Neutrophil (primary cell): ENCODE results near the gene GRIN2A.

Experiments used
- H3K27ac ChIP-seq: fragments of 200-600 bp; sonication (generic); 2 replicates; pipeline ENCODE4 v1.5.1; 2016; ENCODE audit warnings: mild to moderate bottlenecking, moderate library complexity
- H3K27me3 ChIP-seq: fragments of 200-600 bp; sonication (generic); 2 replicates; pipeline ENCODE4 v1.6.0; 2016; ENCODE audit warnings: mild to moderate bottlenecking
- H3K36me3 ChIP-seq: fragments of 200-600 bp; sonication (generic); 2 replicates; pipeline ENCODE4 v1.5.1; 2017
- H3K4me1 ChIP-seq, 2 experiments: fragments of 200-600 bp in 1 of 2; sonication (generic) in 1 of 2; 1 replicate in 1 of 2; 2 replicates in 1 of 2; pipeline versions ENCODE4 v1.5.1 to v1.6.1; 2013 to 2016; ENCODE audit warnings: low read depth in 1 of 2, low read length in 1 of 2, mild to moderate bottlenecking in 1 of 2, moderate library complexity in 1 of 2; ENCODE audit not compliant: control insufficient read depth in 1 of 2, insufficient read depth in 1 of 2
- H3K4me3 ChIP-seq, 2 experiments: fragments of 200-600 bp in 1 of 2; sonication (generic) in 1 of 2; 1 replicate in 1 of 2; 2 replicates in 1 of 2; pipeline ENCODE4 v1.5.1; 2013 to 2016; ENCODE audit warnings: low read depth in 1 of 2, low read length in 1 of 2, mild to moderate bottlenecking in 1 of 2, moderate library complexity in 1 of 2
- H3K9me3 ChIP-seq: fragments of 200-600 bp; sonication (generic); 2 replicates; pipeline ENCODE4 v1.5.1; 2016
- CTCF ChIP-seq: fragments of 200-600 bp; sonication (generic); IDR thresholded peaks from 2 replicates; pipeline ENCODE4 v1.5.1; 2016; ENCODE audit warnings: antibody characterized with exemption

The GRIN2A gene

GRCh38 chr16:9808210-9808609, 374.0 kb downstream of the GRIN2A start:
- no peak overlapping the region for H3K27ac ChIP-seq
- no peaks in the 10 kb centered on the region for H3K36me3 ChIP-seq
- H3K4me1 ChIP-seq = no peaks in the 10 kb centered on the region
- H3K4me3 ChIP-seq = no peak overlapping the region
- no peaks in the 10 kb centered on the region for H3K9me3 ChIP-seq
- TF ChIP-seq CTCF = no peak
- no peaks in the 10 kb centered on the region for H3K27me3 ChIP-seq

GRCh38 chr16:9807302-9807701, 374.9 kb downstream of the GRIN2A start:
- no peak overlapping the region for H3K4me3 ChIP-seq
- no peaks in the 10 kb centered on the region for H3K9me3 ChIP-seq
- H3K4me1 ChIP-seq = no peaks in the 10 kb centered on the region
- H3K27ac ChIP-seq = no peak overlapping the region
- no peaks in the 10 kb centered on the region for H3K27me3 ChIP-seq
- no peaks in the 10 kb centered on the region for H3K36me3 ChIP-seq
- no peak for TF ChIP-seq CTCF

GRCh38 chr16:9805109-9805508, 377.1 kb downstream of the GRIN2A start:
- no peaks in the 10 kb centered on the region for H3K9me3 ChIP-seq
- no peak for TF ChIP-seq CTCF
- no peak overlapping the region for H3K27ac ChIP-seq
- no peaks in the 10 kb centered on the region for H3K27me3 ChIP-seq
- H3K36me3 ChIP-seq = no peaks in the 10 kb centered on the region
- no peak overlapping the region for H3K4me3 ChIP-seq
- H3K4me1 ChIP-seq = no peaks in the 10 kb centered on the region

- no peak overlapping the region for H3K27ac ChIP-seq
- H3K4me1 ChIP-seq = no peaks in the 10 kb centered on the region
- no peak for TF ChIP-seq CTCF
- no peaks in the 10 kb centered on the region for H3K36me3 ChIP-seq
- no peaks in the 10 kb centered on the region for H3K27me3 ChIP-seq
- no peaks in the 10 kb centered on the region for H3K9me3 ChIP-seq
- no peak overlapping the region for H3K4me3 ChIP-seq
Observed at GRCh38 chr16:9802160-9802559, 380.1 kb downstream of the GRIN2A start.

GRCh38 chr16:9801651-9802050, 380.6 kb downstream of the GRIN2A start:
- Histone ChIP-seq H3K36me3 (no peaks in the 10 kb centered on the region), H3K27ac (no peak overlapping the region), H3K4me1 (no peaks in the 10 kb centered on the region), H3K9me3 (no peaks in the 10 kb centered on the region), H3K4me3 (no peak overlapping the region), H3K27me3 (no peaks in the 10 kb centered on the region)
- no peak for TF ChIP-seq CTCF

GRCh38 chr16:9800186-9800738, 382.0 kb downstream of the GRIN2A start:
- Histone ChIP-seq H3K27ac (no peak overlapping the region), H3K4me3 (no peak overlapping the region), H3K9me3 (no peaks in the 10 kb centered on the region), H3K36me3 (no peaks in the 10 kb centered on the region), H3K4me1 (no peaks in the 10 kb centered on the region), H3K27me3 (no peaks in the 10 kb centered on the region)
- TF ChIP-seq CTCF = no peak
